ENCODE results near the gene INTS1. TPM values are rescaled to one million over a fixed set of nuclear protein-coding genes. Genes with fewer than 3 reads are reported as not detected.

INTS1 gene
- polyA plus RNA-seq, 3 donors, result 81.0 to 97.4 (median 95.7) TPM

- no peak for DNase-seq
Observed at GRCh38 chr7:1490837-1491236, 13.4 kb downstream of the INTS1 start.

GRCh38 chr7:1489336-1489735 is 14.9 kb downstream of the INTS1 start:
- DNase-seq, result no peak

GRCh38 chr7:1488016-1488415 is 16.2 kb downstream of the INTS1 start:
- no peak for DNase-seq

GRCh38 chr7:1487466-1487865 is 16.7 kb downstream of the INTS1 start:
- no peak for DNase-seq

- no peak for DNase-seq
Observed at GRCh38 chr7:1486571-1486970, 17.6 kb downstream of the INTS1 start.

GRCh38 chr7:1485156-1485555 is 19.0 kb downstream of the INTS1 start:
- no peak for DNase-seq

- no peak for DNase-seq
Observed at GRCh38 chr7:1484569-1484968, 19.6 kb downstream of the INTS1 start.

- no peak for DNase-seq
Observed at GRCh38 chr7:1483536-1484505, 20.4 kb downstream of the INTS1 start.

GRCh38 chr7:1483079-1483478 is 21.1 kb downstream of the INTS1 start:
- DNase-seq, result no peak

- no peak for DNase-seq
Observed at GRCh38 chr7:1481300-1481699, 22.9 kb downstream of the INTS1 start.

GRCh38 chr7:1480670-1481069 is 23.5 kb downstream of the INTS1 start:
- DNase-seq, result no peak

GRCh38 chr7:1479287-1479686 is 24.9 kb downstream of the INTS1 start:
- no peak for DNase-seq

GRCh38 chr7:1478480-1478879 is 25.7 kb downstream of the INTS1 start:
- DNase-seq, result no peak

- DNase-seq, result no peak
Observed at GRCh38 chr7:1476859-1477258, 27.3 kb downstream of the INTS1 start.

GRCh38 chr7:1475991-1476390 is 28.2 kb downstream of the INTS1 start:
- no peak for DNase-seq

- no peak for DNase-seq
Observed at GRCh38 chr7:1475393-1475792, 28.8 kb downstream of the INTS1 start.

- no peak for DNase-seq
Observed at GRCh38 chr7:1474736-1475135, 29.5 kb downstream of the INTS1 start.

GRCh38 chr7:1473864-1474512 is 30.2 kb downstream of the INTS1 start:
- peak; percentile 85 for DNase-seq

GRCh38 chr7:1470901-1471300 is 33.3 kb downstream of the INTS1 start:
- DNase-seq, result no peak

GRCh38 chr7:1468643-1469298 is 35.4 kb downstream of the INTS1 start:
- DNase-seq, result no peak

- DNase-seq, result no peak
Observed at GRCh38 chr7:1468203-1468602, 36.0 kb downstream of the INTS1 start.

- DNase-seq, result peak; percentile 83
Observed at GRCh38 chr7:1466524-1467271, 37.5 kb downstream of the INTS1 start.

Measured in renal pelvis (tissue), 4 donors.